HepG2 (cell line): Measurements from ENCODE around the gene TSC1. TPM values are rescaled to one million over a fixed set of nuclear protein-coding genes. Genes with fewer than 3 reads are reported as not detected.

Experiments
- ATF1 ChIP-seq: IDR thresholded peaks from 2 replicates; pipeline ENCODE4 v1.6.1; 2016; ENCODE audit warnings: mild to moderate bottlenecking, control low read depth
- CREM ChIP-seq, 2 experiments: sonication (generic) in 1 of 2; formaldehyde crosslinking in 1 of 2; IDR thresholded peaks; 2 replicates each; pipeline versions ENCODE4 v1.4.0 to v1.6.1; 2016 to 2020; ENCODE audit warnings: antibody characterized with exemption in 1 of 2, mild to moderate bottlenecking in 1 of 2, missing genetic modification reagents in 1 of 2
- HDAC1 ChIP-seq: sonication (generic); formaldehyde crosslinking; IDR thresholded peaks from 2 replicates; pipeline ENCODE4 v1.5.1; 2020; ENCODE audit warnings: mild to moderate bottlenecking, missing genetic modification reagents
- HNRNPLL ChIP-seq: fragments of 200-400 bp; formaldehyde crosslinking; IDR thresholded peaks from 2 replicates; pipeline ENCODE4 v1.6.1; 2017; ENCODE audit warnings: mild to moderate bottlenecking, low read depth, low read length; ENCODE audit not compliant: poor library complexity, severe bottlenecking
- JUND ChIP-seq: sonication (generic); formaldehyde crosslinking; IDR thresholded peaks from 2 replicates; pipeline ENCODE4 v1.8.0; 2022; ENCODE audit warnings: mild to moderate bottlenecking, missing genetic modification reagents
- KAT8 ChIP-seq: IDR thresholded peaks from 2 replicates; pipeline ENCODE4 v1.6.1; 2016; ENCODE audit warnings: missing genetic modification reagents, missing compliant biosample characterization
- KLF12 ChIP-seq: sonication (generic); formaldehyde crosslinking; IDR thresholded peaks from 2 replicates; pipeline ENCODE4 v1.4.0; 2020; ENCODE audit warnings: missing genetic modification reagents, borderline replicate concordance
- LCORL ChIP-seq, 2 experiments: fragments of 450-650 bp in 1 of 2; sonication (generic) in 1 of 2; formaldehyde crosslinking in 1 of 2; IDR thresholded peaks; 2 replicates each; pipeline versions ENCODE4 v1.5.0 to v1.6.1; 2017 to 2020; ENCODE audit warnings: antibody characterized with exemption in 1 of 2, missing genetic modification reagents in 1 of 2
- MAZ ChIP-seq, 2 experiments: sonication (generic) in 1 of 2; formaldehyde crosslinking in 1 of 2; IDR thresholded peaks; 2 replicates each; pipeline versions ENCODE4 v1.5.0 to v1.6.1; 2012 to 2020; ENCODE audit warnings: low read depth in 2 of 2, mild to moderate bottlenecking in 2 of 2, borderline replicate concordance in 1 of 2, improper control_type of control experiment in 1 of 2, low read length in 1 of 2, missing genetic modification reagents in 1 of 2, moderate library complexity in 1 of 2
- NR2C2 ChIP-seq: sonication (generic); formaldehyde crosslinking; IDR thresholded peaks from 2 replicates; pipeline ENCODE4 v1.4.0; 2020; ENCODE audit warnings: missing genetic modification reagents, mild to moderate bottlenecking, moderate library complexity, borderline replicate concordance
- NR2F1 ChIP-seq, 2 experiments: fragments of 450-650 bp in 1 of 2; formaldehyde crosslinking in 1 of 2; IDR thresholded peaks; 2 replicates each; pipeline versions ENCODE4 v1.5.0 to v1.6.1; 2016 to 2020; ENCODE audit warnings: mild to moderate bottlenecking in 1 of 2, missing compliant biosample characterization in 1 of 2, missing genetic modification reagents in 1 of 2, moderate library complexity in 1 of 2
- RNF2 ChIP-seq: fragments of 450-650 bp; conservative IDR thresholded peaks from 2 replicates; pipeline ENCODE4 v1.6.1; 2016; ENCODE audit warnings: low read depth
- U2AF1 ChIP-seq: fragments of 200-400 bp; formaldehyde crosslinking; optimal IDR thresholded peaks from 2 replicates; pipeline ENCODE3; 2017; ENCODE audit warnings: mild to moderate bottlenecking, low read depth, low read length
- ZNF17 ChIP-seq: sonication (generic); formaldehyde crosslinking; IDR thresholded peaks from 2 replicates; pipeline ENCODE4 v1.5.0; 2020; ENCODE audit warnings: mild to moderate bottlenecking, missing genetic modification reagents
- ZNF235 ChIP-seq: sonication (generic); formaldehyde crosslinking; IDR thresholded peaks from 2 replicates; pipeline ENCODE4 v1.8.1; 2023; ENCODE audit warnings: mild to moderate bottlenecking, missing genetic modification reagents, borderline replicate concordance
- ZNF616 ChIP-seq: sonication (generic); formaldehyde crosslinking; IDR thresholded peaks from 2 replicates; pipeline ENCODE4 v1.5.0; 2020; ENCODE audit warnings: low read depth, mild to moderate bottlenecking, missing genetic modification reagents
- ZNF724P ChIP-seq: sonication (generic); formaldehyde crosslinking; IDR thresholded peaks from 2 replicates; pipeline ENCODE4 v1.8.0; 2022; ENCODE audit warnings: missing genetic modification reagents, borderline replicate concordance
- polyA plus RNA-seq, 8 experiments: library from polyadenylated mRNA; depleted of rRNA in 3 of 8; stranded (reverse) in 7 of 8; unstranded in 1 of 8; fragments of >200 nt; fragmentation: Illumina TruSeq in 4 of 8; extraction: Trizol in 4 of 8; gene quantifications; 2 replicates each; pipeline versions ENCODE4 v1.2.1 to v1.2.3, GENCODE V29; 2011 to 2016; ENCODE audit warnings: low read depth in 4 of 8, missing spikeins in 1 of 8, mixed read lengths in 1 of 8; ENCODE audit not compliant: insufficient read depth in 1 of 8
- total RNA-seq, 5 experiments: library from RNA; depleted of rRNA; stranded (reverse); fragments of >200 nt; fragmentation: Illumina TruSeq; extraction: Trizol; gene quantifications; 2 replicates each; pipeline ENCODE4 v1.2.3, GENCODE V29; 2016; ENCODE audit warnings: low read depth in 1 of 5
- TF ChIP-seq, protein P1 (sequence below): IDR thresholded peaks from 2 replicates; pipeline ENCODE4 v1.6.1; 2016; ENCODE audit warnings: mild to moderate bottlenecking
- TF ChIP-seq, protein P2 (sequence below), 2 experiments: sonication (generic) in 1 of 2; formaldehyde crosslinking in 1 of 2; IDR thresholded peaks; 2 replicates each; pipeline versions ENCODE4 v1.4.0 to v1.6.1; 2018 to 2020; ENCODE audit warnings: missing genetic modification reagents in 2 of 2, borderline replicate concordance in 1 of 2, low read depth in 1 of 2, mild to moderate bottlenecking in 1 of 2, missing biosample characterization in 1 of 2
- TF ChIP-seq, protein P3 (sequence below): sonication (generic); formaldehyde crosslinking; IDR thresholded peaks from 2 replicates; pipeline ENCODE4 v1.5.1; 2020; ENCODE audit warnings: mild to moderate bottlenecking, missing genetic modification reagents, moderate library complexity

The TSC1 gene
- total and polyA plus RNA-seq, 2 of the 13 experiments (the other 11 are each of a cell fraction or from before 2014, with no cell fraction given): 31.6 to 66.1 TPM

DNA sequence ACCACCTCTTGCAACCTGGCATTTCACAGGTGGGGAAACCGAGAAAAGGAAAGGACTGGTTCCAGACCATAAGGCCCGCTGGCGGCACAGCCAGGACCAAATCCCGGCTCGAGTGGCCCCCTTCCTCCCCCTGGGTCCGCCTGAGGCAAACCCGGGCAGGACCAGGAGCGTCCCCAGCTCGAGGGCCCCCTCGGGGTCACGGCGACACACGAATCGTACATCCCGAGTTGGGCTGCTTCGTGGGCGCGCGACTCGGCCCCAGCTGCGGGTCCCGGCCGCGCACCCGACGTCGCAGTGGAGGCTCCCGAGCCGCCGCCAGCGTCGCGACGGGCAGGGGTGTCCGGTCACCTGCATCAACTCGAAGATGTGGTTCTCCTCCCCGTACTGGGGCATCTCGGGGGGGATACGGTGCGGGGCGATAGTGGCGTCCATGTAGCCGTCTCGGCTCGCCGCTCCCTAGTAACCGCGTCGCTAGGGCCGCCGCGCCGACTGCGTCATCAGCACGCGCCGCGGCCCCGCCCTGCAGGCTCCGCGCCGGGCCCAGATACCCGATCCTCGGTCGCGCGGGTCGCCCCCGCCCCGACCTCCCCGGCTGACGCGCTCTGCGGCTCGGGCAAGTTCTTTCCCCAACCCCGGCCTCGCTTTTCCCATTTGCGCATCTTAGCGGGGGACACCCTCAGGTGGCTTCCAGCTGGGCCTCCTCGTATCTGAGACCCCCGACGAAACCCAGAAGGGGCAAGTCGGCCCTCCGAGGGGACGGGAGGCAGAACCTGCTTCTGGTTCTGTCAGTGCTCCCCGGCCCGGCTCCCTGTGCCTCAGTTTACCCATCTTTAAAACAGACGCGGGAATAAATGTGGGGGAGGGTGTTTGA, 66.4 kb downstream of the TSC1 start, which contains the start of gene AK8 (continued):
- no peak for TF ChIP-seq ZNF17 (CRISPR knock-in tag)
- TF ChIP-seq NR2F1 (CRISPR knock-in tag; IDR thresholded peaks at IDR 0.05): no peak
- TF ChIP-seq U2AF1: peak; percentile 57
- TF ChIP-seq NR2C2: peak; percentile 46; the same call in 1 of the 2 replicates
- peak; percentile 84; the same call in 1 of the 2 replicates for TF ChIP-seq ZNF235
- no peak for TF ChIP-seq LCORL (IDR thresholded peaks at IDR 0.05)
- TF ChIP-seq LCORL (CRISPR knock-in tag; IDR thresholded peaks at IDR 0.05): peak; percentile 60
- peak; percentile 86 for TF ChIP-seq HDAC1 (CRISPR knock-in tag)
- TF ChIP-seq KLF12 (CRISPR knock-in tag): peak; percentile 100
- peak; percentile 87 for TF ChIP-seq CREM (IDR thresholded peaks at IDR 0.05)
- TF ChIP-seq CREM (CRISPR knock-in tag; IDR thresholded peaks at IDR 0.05): peak; percentile 79
- 0 out of 2 replicates have a peak, but pooled peaks have one; percentile 18 for TF ChIP-seq ZNF616
- TF ChIP-seq, protein P1, sequence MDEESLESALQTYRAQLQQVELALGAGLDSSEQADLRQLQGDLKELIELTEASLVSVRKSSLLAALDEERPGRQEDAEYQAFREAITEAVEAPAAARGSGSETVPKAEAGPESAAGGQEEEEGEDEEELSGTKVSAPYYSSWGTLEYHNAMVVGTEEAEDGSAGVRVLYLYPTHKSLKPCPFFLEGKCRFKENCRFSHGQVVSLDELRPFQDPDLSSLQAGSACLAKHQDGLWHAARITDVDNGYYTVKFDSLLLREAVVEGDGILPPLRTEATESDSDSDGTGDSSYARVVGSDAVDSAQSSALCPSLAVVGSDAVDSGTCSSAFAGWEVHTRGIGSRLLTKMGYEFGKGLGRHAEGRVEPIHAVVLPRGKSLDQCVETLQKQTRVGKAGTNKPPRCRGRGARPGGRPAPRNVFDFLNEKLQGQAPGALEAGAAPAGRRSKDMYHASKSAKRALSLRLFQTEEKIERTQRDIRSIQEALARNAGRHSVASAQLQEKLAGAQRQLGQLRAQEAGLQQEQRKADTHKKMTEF (CRISPR knock-in tag): peak; percentile 75
- TF ChIP-seq, protein P2, sequence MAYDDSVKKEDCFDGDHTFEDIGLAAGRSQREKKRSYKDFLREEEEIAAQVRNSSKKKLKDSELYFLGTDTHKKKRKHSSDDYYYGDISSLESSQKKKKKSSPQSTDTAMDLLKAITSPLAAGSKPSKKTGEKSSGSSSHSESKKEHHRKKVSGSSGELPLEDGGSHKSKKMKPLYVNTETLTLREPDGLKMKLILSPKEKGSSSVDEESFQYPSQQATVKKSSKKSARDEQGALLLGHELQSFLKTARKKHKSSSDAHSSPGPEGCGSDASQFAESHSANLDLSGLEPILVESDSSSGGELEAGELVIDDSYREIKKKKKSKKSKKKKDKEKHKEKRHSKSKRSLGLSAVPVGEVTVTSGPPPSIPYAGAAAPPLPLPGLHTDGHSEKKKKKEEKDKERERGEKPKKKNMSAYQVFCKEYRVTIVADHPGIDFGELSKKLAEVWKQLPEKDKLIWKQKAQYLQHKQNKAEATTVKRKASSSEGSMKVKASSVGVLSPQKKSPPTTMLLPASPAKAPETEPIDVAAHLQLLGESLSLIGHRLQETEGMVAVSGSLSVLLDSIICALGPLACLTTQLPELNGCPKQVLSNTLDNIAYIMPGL (CRISPR knock-in tag; IDR thresholded peaks at IDR 0.05; ENCODE audit: borderline replicate concordance in 1 of 2, low read depth in 1 of 2): peak; percentile 75 to 80; a peak in 3 of 4 replicates
- peak; percentile 63 for TF ChIP-seq RNF2
- peak; percentile 89 for TF ChIP-seq KAT8 (CRISPR knock-in tag)
- TF ChIP-seq MAZ (IDR thresholded peaks at IDR 0.05; ENCODE audit: borderline replicate concordance, low read depth, low read length): peak; percentile 94
- peak; percentile 97 for TF ChIP-seq MAZ (CRISPR knock-in tag; IDR thresholded peaks at IDR 0.05; ENCODE audit: low read depth)
- no peak for TF ChIP-seq JUND (CRISPR knock-in tag)
- peak; percentile 90 for TF ChIP-seq ATF1 (CRISPR knock-in tag)
- TF ChIP-seq, protein P3, sequence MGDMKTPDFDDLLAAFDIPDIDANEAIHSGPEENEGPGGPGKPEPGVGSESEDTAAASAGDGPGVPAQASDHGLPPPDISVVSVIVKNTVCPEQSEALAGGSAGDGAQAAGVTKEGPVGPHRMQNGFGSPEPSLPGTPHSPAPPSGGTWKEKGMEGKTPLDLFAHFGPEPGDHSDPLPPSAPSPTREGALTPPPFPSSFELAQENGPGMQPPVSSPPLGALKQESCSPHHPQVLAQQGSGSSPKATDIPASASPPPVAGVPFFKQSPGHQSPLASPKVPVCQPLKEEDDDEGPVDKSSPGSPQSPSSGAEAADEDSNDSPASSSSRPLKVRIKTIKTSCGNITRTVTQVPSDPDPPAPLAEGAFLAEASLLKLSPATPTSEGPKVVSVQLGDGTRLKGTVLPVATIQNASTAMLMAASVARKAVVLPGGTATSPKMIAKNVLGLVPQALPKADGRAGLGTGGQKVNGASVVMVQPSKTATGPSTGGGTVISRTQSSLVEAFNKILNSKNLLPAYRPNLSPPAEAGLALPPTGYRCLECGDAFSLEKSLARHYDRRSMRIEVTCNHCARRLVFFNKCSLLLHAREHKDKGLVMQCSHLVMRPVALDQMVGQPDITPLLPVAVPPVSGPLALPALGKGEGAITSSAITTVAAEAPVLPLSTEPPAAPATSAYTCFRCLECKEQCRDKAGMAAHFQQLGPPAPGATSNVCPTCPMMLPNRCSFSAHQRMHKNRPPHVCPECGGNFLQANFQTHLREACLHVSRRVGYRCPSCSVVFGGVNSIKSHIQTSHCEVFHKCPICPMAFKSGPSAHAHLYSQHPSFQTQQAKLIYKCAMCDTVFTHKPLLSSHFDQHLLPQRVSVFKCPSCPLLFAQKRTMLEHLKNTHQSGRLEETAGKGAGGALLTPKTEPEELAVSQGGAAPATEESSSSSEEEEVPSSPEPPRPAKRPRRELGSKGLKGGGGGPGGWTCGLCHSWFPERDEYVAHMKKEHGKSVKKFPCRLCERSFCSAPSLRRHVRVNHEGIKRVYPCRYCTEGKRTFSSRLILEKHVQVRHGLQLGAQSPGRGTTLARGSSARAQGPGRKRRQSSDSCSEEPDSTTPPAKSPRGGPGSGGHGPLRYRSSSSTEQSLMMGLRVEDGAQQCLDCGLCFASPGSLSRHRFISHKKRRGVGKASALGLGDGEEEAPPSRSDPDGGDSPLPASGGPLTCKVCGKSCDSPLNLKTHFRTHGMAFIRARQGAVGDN (CRISPR knock-in tag): peak; percentile 79
- 0 out of 2 replicates have a peak, but pooled peaks have one; percentile 55 for TF ChIP-seq ZNF724P (CRISPR knock-in tag)
- peak; percentile 32 for TF ChIP-seq HNRNPLL
